HL-60 (cell line): ENCODE results near the gene EYA2.

Experiments used
- POLR2AphosphoS5 ChIP-seq: IDR thresholded peaks from 2 replicates; pipeline ENCODE4 v1.6.1; 2012; ENCODE audit warnings: low read depth
- TF ChIP-seq, protein P1 (sequence below): IDR thresholded peaks from one replicate; pipeline ENCODE4 v1.5.1; 2011; ENCODE audit warnings: low read length, control low read depth, inconsistent platforms; ENCODE audit not compliant: insufficient read depth

DNA sequence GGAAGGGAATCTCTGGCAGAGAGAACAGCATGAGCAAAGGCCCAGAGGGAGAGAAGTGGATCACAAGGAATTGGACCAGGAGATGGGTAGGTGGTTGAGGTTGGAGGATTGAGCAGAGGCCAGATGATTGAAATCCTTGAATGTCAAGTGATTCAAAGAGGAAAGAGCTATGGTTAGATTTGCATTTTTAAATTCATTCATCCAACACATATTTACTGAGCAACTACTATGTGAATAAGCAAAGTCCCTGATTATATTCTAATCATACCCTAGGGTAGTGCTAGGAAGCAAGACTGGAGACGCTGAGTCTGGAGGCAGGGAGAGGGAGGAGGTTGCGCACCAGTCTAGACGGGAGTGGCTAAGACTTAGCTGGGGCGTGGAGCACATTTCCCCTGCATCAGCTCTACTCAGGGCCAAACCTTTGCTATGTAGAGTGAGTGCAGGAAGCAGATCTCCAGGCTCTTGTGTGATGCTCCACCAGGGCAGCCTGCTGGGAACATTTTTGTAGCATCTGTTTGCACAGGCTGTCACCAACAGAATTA, 40.2 kb downstream of the EYA2 start:
- TF ChIP-seq, protein P1, sequence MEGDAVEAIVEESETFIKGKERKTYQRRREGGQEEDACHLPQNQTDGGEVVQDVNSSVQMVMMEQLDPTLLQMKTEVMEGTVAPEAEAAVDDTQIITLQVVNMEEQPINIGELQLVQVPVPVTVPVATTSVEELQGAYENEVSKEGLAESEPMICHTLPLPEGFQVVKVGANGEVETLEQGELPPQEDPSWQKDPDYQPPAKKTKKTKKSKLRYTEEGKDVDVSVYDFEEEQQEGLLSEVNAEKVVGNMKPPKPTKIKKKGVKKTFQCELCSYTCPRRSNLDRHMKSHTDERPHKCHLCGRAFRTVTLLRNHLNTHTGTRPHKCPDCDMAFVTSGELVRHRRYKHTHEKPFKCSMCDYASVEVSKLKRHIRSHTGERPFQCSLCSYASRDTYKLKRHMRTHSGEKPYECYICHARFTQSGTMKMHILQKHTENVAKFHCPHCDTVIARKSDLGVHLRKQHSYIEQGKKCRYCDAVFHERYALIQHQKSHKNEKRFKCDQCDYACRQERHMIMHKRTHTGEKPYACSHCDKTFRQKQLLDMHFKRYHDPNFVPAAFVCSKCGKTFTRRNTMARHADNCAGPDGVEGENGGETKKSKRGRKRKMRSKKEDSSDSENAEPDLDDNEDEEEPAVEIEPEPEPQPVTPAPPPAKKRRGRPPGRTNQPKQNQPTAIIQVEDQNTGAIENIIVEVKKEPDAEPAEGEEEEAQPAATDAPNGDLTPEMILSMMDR = no peak
- TF ChIP-seq POLR2AphosphoS5 = no peak
